SK-N-SH treated with all-trans-retinoic acid at 6 μM for 48 hours (cell line): Measurements from ENCODE around the gene RASSF4.

Source experiments
- OSR1 ChIP-seq: fragments of 250-450 bp; sonication (Bioruptor Pico); IDR thresholded peaks from 2 replicates; pipeline ENCODE4 v1.8.0; 2022; ENCODE audit warnings: moderate library complexity, mild to moderate bottlenecking, inconsistent platforms
- ZNF565 ChIP-seq: fragments of 450-650 bp; formaldehyde crosslinking; conservative IDR thresholded peaks from 2 replicates; pipeline ENCODE4 v1.5.0; 2020; ENCODE audit warnings: low read depth, mild to moderate bottlenecking, moderate library complexity

DNA sequence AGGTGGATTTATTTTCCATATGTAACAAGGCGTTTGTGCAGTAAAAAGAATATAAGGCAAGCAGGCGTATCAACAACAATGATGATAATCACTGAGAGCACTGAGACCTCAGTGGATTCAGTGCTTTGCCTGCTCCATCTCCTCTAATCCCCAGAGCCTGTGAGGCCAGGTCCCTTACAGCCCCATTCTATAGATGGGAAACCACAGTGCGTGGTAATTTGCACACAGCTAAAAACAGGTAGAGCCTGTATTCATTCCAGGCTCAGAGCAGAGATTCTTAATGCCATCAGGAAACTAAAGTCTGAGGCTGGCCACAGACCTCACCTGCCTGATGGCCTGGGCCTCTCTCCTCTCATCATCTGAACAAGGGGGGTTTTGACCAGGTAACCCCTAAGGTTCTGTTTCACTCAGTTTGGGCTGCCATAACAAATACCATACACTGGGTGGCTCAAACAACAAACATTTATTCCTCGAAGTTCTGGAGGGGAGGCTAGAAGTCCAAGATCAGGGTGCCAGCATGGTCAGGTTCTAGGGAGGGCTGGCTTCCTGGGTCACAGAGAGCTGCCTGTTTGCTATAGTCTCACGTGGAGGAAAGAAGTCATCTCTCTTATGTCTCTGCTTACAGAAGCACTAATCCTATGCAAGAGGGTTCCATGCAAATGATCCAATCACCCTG lies 10.3 kb upstream of the RASSF4 start:
- TF ChIP-seq ZNF565 (CRISPR knock-in tag) (no peak), OSR1 (CRISPR knock-in tag) (no peak)
